Measurements from ENCODE around the gene NGLY1.

Gene NGLY1

DNA sequence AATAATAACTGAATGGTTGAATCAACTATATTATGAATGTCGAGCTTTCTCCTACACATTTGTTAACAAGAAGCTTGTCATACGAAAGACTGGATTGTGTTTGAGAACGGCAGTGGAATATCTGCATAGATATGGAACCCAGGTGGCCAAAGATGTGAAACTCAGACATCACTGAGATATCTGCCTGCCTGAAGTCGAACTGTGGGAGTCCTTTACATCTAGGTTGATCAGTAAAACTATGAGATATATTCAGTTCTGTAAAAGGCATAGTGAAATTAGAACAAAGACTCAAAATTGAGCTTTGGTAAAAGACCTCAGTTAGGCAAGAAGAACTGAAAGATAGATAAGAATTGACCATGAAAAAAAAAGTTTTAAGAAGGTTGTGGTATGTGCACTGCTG lies 77.0 kb downstream of the NGLY1 start:
- no peaks in the 10 kb centered on the region for H3K4me1 ChIP-seq (ENCODE audit: insufficient read depth, poor library complexity, severe bottlenecking)
- ATAC-seq (ENCODE audit: low read depth): no peak
- no peak overlapping the region for H3K4me3 ChIP-seq (ENCODE audit: severe bottlenecking)
- no peaks in the 10 kb centered on the region for H3K36me3 ChIP-seq (ENCODE audit: low read depth)
- no peak overlapping the region for H3K27ac ChIP-seq (ENCODE audit: poor library complexity, severe bottlenecking)
- TF ChIP-seq, protein P1, sequence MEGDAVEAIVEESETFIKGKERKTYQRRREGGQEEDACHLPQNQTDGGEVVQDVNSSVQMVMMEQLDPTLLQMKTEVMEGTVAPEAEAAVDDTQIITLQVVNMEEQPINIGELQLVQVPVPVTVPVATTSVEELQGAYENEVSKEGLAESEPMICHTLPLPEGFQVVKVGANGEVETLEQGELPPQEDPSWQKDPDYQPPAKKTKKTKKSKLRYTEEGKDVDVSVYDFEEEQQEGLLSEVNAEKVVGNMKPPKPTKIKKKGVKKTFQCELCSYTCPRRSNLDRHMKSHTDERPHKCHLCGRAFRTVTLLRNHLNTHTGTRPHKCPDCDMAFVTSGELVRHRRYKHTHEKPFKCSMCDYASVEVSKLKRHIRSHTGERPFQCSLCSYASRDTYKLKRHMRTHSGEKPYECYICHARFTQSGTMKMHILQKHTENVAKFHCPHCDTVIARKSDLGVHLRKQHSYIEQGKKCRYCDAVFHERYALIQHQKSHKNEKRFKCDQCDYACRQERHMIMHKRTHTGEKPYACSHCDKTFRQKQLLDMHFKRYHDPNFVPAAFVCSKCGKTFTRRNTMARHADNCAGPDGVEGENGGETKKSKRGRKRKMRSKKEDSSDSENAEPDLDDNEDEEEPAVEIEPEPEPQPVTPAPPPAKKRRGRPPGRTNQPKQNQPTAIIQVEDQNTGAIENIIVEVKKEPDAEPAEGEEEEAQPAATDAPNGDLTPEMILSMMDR (IDR thresholded peaks at IDR 0.05; ENCODE audit: poor library complexity, severe bottlenecking): no peak
- no peaks in the 10 kb centered on the region for H3K9me3 ChIP-seq (ENCODE audit: severe bottlenecking)
- no peaks in the 10 kb centered on the region for H3K27me3 ChIP-seq (ENCODE audit: insufficient read depth, poor library complexity, severe bottlenecking)
- no peak for DNase-seq (ENCODE audit: low spot score)

DNA sequence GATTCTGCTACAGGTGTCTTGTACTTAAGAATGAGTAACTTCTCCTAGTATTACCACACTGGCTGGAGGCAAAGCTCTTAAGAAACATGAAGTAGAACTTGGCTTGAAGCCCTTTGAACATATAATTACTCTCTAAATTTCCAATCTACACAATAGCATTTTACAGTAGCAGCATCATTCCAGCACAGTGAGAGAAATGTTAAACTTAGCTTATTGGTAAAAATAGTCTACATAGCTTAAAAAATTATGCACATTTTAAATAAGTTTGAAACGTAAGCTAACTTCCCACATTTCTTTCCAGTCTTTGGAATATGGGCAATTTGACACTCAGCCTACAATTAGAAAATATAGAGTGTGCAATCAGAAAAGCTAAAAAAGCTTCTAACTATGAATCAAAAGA lies 85.7 kb downstream of the NGLY1 start:
- Histone ChIP-seq H3K27ac (ENCODE audit: poor library complexity, severe bottlenecking) (no peak overlapping the region), H3K4me3 (ENCODE audit: severe bottlenecking) (no peak overlapping the region), H3K36me3 (ENCODE audit: low read depth) (no peaks in the 10 kb centered on the region), H3K9me3 (ENCODE audit: severe bottlenecking) (no peaks in the 10 kb centered on the region), H3K4me1 (ENCODE audit: insufficient read depth, poor library complexity, severe bottlenecking) (no peaks in the 10 kb centered on the region), H3K27me3 (ENCODE audit: insufficient read depth, poor library complexity, severe bottlenecking) (no peaks in the 10 kb centered on the region)
- ATAC-seq (ENCODE audit: low read depth) (no peak), DNase-seq (ENCODE audit: low spot score) (no peak)
- TF ChIP-seq, protein P1 (IDR thresholded peaks at IDR 0.05; ENCODE audit: poor library complexity, severe bottlenecking): no peak

DNA sequence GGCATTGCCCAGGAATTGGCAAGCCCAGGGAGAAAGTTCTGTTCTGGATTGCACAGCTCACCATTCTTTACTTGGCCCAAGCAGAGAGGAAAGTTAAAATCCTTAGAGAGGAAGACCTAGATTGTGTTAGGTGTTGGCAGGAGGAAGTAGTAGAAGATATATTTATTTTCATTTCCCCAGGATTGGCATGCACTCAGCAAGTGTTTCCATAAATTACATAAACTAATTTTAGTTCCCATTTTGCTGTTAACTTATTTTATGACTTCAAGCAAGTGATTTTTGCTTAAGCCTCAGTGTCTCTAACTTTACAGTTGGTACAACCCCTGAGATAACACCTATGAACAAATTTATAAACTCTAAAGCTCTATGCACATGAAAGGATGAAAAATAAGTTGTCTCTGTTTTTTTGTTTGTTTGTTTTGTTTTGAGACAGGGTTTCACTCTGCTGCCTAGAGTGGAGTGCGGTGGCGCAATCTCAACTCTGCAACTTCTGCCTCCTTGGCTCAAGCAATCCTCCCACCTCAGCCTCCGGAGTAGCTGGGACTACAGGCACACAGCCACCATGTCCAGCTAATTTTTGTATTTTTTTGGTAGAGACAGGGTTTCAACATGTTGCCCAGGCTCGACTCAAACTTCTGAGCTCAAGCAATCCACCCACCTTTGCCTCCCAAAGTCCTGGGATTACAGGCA lies 87.4 kb downstream of the NGLY1 start:
- no peaks in the 10 kb centered on the region for H3K27me3 ChIP-seq (ENCODE audit: insufficient read depth, poor library complexity, severe bottlenecking)
- no peaks in the 10 kb centered on the region for H3K4me1 ChIP-seq (ENCODE audit: insufficient read depth, poor library complexity, severe bottlenecking)
- H3K9me3 ChIP-seq (ENCODE audit: severe bottlenecking): no peaks in the 10 kb centered on the region
- TF ChIP-seq, protein P1 (IDR thresholded peaks at IDR 0.05; ENCODE audit: poor library complexity, severe bottlenecking): no peak
- H3K4me3 ChIP-seq (ENCODE audit: severe bottlenecking): no peak overlapping the region
- no peaks in the 10 kb centered on the region for H3K36me3 ChIP-seq (ENCODE audit: low read depth)
- no peak for DNase-seq (ENCODE audit: low spot score)
- no peak for ATAC-seq (ENCODE audit: low read depth)
- no peak overlapping the region for H3K27ac ChIP-seq (ENCODE audit: poor library complexity, severe bottlenecking)

DNA sequence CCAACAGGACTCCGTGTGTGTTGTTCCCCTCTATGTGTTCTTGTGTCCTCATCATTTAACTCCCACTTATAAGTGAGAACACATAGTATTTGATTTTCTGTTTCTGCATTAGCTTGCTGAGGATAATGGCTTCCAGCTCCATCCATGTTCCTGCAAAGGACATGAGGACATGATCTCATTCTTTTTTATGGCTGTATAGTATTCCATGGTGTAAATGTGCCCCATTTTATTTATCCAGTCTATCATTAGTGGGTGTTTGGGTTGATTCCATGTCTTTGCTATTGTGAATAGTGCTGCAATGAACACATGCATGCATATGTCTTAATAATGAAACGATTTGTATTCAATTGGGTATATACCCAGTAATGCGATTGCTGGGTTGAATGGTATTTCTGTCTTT lies 90.0 kb downstream of the NGLY1 start:
- ATAC-seq (ENCODE audit: low read depth) (no peak), DNase-seq (ENCODE audit: low spot score) (no peak)
- TF ChIP-seq, protein P1 (IDR thresholded peaks at IDR 0.05; ENCODE audit: poor library complexity, severe bottlenecking): no peak
- Histone ChIP-seq H3K36me3 (ENCODE audit: low read depth) (no peaks in the 10 kb centered on the region), H3K27ac (ENCODE audit: poor library complexity, severe bottlenecking) (no peak overlapping the region), H3K9me3 (ENCODE audit: severe bottlenecking) (no peaks in the 10 kb centered on the region), H3K4me1 (ENCODE audit: insufficient read depth, poor library complexity, severe bottlenecking) (no peaks in the 10 kb centered on the region), H3K27me3 (ENCODE audit: insufficient read depth, poor library complexity, severe bottlenecking) (no peaks in the 10 kb centered on the region), H3K4me3 (ENCODE audit: severe bottlenecking) (no peak overlapping the region)

DNA sequence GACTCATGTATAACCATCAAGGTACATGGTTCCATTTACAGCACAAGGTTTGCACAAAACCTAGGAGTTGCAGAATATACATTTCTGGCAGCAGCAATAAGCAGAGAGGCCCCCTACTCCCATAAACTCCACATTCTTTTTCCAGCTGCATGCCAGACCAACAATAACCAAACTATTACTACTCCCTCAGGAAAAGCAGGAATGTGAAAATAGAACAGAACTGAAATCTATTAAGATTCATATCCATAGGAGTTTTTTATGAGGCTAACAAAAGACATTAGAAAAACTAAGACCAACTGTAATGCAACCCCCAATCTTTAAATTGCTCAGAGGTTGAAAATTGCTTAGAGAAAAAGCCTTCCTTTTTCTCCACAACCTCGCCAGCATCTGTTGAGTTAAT lies 90.9 kb downstream of the NGLY1 start:
- TF ChIP-seq, protein P1 (IDR thresholded peaks at IDR 0.05; ENCODE audit: poor library complexity, severe bottlenecking): no peak
- Histone ChIP-seq H3K27ac (ENCODE audit: poor library complexity, severe bottlenecking) (no peak overlapping the region), H3K9me3 (ENCODE audit: severe bottlenecking) (no peaks in the 10 kb centered on the region), H3K4me1 (ENCODE audit: insufficient read depth, poor library complexity, severe bottlenecking) (no peaks in the 10 kb centered on the region), H3K36me3 (ENCODE audit: low read depth) (no peaks in the 10 kb centered on the region), H3K4me3 (ENCODE audit: severe bottlenecking) (no peak overlapping the region), H3K27me3 (ENCODE audit: insufficient read depth, poor library complexity, severe bottlenecking) (no peaks in the 10 kb centered on the region)
- no peak for ATAC-seq (ENCODE audit: low read depth)
- DNase-seq (ENCODE audit: low spot score): no peak
